Stimulated activated CD4-positive, alpha-beta T cell treated with anti-CD3 and anti-CD28 coated beads, Interleukin-12 subunit alpha, Interleukin-12 subunit beta, amount 100 ng/mL, for 48 hours (primary cell): Measurements from ENCODE around the gene ARHGAP6.
"Not testable (repeated sequence)": the region's sequence is repeated elsewhere in the genome, so short reads cannot be mapped to it uniquely, and the experiment has no call there.

Experiments
- DNase-seq, 3 donors: peaks; one replicate each; pipeline ENCODE4 v3.0.0-alpha.2; 2020; ENCODE audit warnings: low read depth in 2 of 3, low spot score in 1 of 3

ARHGAP6 gene

DNA sequence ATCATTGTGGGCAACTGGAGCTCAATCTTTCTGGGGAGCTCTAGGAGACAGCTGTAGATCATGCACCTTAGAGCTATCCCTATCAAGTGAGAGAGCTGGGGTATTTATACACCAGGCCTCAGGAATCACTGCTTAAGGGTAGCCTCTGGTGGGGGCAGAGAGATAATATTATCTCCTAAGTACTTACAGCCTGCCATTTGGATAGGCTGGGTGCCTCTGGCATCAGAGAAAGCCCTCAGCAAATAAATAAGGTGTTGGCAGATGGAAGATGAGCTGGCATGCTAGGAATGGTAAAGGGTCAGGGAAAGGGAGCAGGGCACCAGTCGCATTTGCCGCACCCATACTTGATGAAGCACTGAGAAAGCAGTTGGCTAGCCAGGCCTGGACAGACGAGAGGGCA, 478.7 kb downstream of the ARHGAP6 start:
- no peak for DNase-seq

- DNase-seq = no peak
Measured at GRCh38 chrX:11185861-11186260, 479.9 kb downstream of the ARHGAP6 start.

DNA sequence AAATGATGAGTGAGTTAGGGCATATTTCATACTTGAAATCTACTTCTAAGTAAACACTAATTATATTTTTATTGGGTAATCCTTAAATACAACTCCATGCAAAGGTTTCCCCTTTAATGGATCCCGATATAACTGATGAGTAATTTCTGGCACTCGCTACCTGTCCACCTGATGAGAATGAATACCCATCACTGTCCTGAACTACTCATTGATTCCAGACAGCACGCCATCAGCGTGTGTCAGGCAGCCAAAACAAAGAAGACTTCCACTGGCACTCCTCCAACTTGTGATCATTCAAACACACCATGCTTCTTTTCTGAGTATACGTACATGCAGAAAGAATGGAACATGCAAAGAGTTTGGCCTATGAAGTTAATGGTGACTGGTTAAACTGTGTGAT, 485.1 kb downstream of the ARHGAP6 start:
- no peak for DNase-seq

- no peak for DNase-seq
Measured at GRCh38 chrX:11172415-11172814, 493.3 kb downstream of the ARHGAP6 start.

DNA sequence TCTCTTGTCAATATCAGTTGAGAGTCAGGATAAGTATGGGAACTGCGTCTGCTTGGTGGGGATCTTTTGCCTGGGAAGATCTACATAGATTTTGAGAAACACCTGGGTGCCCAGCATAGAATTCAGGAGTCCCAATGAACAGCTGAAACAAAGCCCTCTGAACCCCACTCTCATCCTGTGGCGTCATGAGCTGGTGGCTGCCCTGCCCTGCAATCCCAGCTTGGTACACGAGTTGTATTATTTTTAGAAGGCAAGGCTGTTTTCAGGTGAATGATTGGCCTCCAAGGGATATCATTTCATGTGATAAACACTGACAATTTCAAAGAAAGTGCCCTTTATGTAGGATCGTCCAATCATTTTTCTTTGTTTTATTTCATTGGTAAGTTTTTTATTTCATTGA, 493.8 kb downstream of the ARHGAP6 start:
- DNase-seq = no peak

DNA sequence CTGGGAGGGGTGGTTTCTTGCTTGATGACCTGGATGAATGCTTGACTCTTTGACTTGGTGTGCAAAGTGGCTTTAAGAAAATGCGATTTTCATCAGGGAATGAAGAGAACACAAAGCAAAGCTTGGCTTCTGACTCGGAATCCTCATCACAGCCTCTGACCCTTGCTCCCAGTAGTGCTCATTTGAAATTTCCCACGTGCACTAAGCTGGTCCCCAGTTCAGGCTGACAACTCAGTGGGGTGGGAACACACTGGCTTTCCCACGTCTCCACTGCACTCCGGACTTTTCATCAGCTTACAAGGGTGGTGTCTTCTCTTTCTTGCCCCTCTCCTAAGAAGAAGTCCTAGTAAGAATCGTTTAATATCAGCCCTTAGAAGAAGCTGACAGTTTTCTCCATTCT, 501.3 kb downstream of the ARHGAP6 start:
- no peak for DNase-seq

DNA sequence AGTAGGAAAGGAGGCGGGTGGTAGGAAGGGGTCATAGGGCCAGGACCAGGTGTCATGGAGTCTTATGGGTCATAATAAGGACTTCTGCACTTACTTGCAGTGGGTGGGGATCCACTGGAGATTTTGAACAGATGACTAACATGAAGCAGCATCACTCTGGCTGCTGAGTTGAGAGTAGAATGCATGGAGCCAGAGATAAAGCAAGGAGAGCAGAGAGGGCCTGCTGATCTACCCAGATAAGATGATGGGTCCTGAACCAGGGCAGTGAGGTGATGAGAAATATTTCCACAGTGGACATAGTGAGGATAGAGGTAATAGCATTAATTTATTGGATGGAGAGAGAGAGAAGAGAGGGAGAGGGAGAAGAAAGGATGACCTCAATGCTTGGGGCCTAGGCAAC, 506.6 kb downstream of the ARHGAP6 start:
- DNase-seq = no peak

- no peak for DNase-seq
Measured at GRCh38 chrX:11151799-11152559, 513.7 kb downstream of the ARHGAP6 start.

- DNase-seq = no peak
Measured at GRCh38 chrX:11148401-11148800, 517.3 kb downstream of the ARHGAP6 start.

DNA sequence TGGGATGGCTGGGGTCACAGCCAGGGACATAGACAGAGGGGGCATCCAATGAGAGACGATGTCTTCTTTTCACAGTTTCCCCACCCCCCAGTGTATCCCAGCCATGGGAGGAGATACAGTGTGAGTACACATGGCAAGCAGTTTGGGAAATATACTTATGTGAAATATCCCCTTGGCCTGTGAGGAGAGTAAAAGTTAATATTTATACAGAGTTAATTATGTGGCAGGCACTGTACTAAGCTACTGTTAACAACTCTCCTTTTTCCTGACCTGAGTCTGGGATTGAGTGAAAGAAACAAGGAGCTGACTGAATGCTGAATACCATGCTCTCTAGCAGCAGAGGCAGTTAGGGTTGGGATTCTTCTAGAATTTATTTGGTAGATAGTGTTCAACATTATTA, 519.3 kb downstream of the ARHGAP6 start:
- DNase-seq = no peak

GRCh38 chrX:11143931-11144678, 521.6 kb downstream of the ARHGAP6 start:
- DNase-seq = peak; percentile 6 to 78 (median 16)

- no peak for DNase-seq
Measured at GRCh38 chrX:11138498-11139390, 527.0 kb downstream of the ARHGAP6 start.

GRCh38 chrX:11137543-11138139, 528.1 kb downstream of the ARHGAP6 start:
- peak in 1 of 3 donors; percentile 42 for DNase-seq

DNA sequence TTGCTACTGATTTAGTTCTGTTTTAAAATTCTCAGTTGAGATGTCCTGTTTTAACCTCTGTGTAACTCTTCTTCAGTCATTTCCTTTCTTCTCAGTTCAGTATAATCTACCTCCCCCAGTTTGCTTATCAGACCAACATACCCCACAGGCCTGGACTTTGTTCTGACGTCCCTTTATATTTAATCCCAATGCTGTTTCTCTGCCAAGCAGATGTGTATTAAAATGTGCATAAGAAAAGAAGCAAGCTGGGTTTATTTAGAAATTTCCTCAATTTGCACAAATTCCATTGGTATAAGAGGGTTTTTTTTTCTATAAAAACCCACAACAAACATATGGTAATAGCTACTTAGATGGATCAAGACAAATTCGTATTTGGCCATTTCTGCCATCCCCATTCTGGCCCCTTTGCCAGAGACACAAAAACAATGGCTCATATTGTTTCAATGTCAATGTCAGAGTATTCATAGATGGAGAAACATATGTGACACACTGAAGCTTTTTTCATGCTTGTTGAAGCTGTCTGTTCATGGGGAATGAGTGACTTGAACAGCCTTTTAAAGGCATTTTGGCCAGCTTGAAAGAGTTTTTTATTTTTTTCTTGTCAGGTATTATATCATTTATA, 530.0 kb downstream of the ARHGAP6 start:
- DNase-seq = no peak

GRCh38 chrX:11131146-11131545, 534.6 kb downstream of the ARHGAP6 start:
- no peak for DNase-seq

- DNase-seq = no peak
Measured at GRCh38 chrX:11130136-11130535, 535.6 kb downstream of the ARHGAP6 start.

GRCh38 chrX:11129534-11130105, 536.1 kb downstream of the ARHGAP6 start:
- DNase-seq = no peak

- DNase-seq = no peak
Measured at GRCh38 chrX:11125060-11125459, 540.7 kb downstream of the ARHGAP6 start.

DNA sequence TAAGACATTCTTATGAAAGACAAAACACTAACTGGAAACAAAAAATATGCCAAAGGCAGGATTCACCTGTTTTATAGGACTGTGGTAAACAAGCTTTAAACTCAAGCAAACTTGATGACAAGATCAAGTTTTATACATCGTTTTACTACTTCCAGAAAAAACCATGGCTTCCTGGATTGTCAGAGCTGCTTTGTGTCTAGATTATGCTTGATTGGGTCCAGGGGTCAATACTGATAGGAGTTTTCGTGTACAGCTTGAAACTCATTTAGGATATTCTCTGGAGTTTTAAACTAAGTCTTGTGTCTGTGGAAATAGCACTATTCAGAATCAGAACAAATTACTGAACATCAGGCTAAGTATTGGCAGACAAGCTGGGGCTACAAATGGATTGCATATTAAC, 541.6 kb downstream of the ARHGAP6 start:
- DNase-seq = no peak

GRCh38 chrX:11123087-11123486, 542.6 kb downstream of the ARHGAP6 start:
- not testable (repeated sequence) for DNase-seq
